ENCODE data around the gene PAPPA.

The PAPPA gene

DNA sequence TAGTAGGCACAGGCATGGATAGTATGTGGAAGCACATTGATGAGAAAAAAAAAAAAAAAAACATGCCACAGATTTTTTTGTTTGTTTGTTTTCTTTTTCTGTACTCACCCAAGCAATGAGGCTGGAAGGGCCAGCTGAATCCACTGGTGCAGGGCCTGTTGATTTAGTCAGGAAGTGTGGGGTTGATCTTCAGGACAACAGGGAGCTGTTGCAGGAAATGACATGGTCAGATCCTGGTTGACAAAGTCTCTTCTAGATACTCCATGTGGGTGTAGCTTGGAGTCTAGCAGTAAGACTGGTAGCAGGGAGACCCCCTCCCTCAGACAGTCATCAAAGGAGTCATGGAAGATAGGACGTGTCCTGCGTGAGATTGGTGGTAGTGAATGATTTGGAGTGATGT is 191.8 kb downstream of the PAPPA start:
- no peak for DNase-seq (ENCODE audit: low read depth)

DNA sequence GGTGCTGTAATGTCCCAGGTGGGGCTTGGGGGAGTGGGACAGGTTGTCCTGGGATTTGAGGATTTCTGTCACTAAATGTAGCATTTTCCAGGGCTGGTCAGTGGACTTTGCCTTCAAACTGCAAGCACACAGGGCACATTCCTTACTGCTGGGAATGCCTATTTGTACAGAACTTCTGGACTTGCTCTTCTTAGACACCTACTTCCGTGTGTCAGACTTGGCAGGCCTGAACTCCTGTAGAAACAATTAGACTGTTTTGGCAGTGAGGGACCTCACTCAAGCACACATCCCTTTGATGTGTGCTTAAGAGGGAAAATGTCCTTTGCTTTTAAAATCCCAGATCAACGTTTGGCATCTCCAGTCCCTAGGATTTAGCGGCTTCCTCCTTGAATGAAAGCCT is 192.2 kb downstream of the PAPPA start:
- no peak for DNase-seq (ENCODE audit: low read depth)

DNA sequence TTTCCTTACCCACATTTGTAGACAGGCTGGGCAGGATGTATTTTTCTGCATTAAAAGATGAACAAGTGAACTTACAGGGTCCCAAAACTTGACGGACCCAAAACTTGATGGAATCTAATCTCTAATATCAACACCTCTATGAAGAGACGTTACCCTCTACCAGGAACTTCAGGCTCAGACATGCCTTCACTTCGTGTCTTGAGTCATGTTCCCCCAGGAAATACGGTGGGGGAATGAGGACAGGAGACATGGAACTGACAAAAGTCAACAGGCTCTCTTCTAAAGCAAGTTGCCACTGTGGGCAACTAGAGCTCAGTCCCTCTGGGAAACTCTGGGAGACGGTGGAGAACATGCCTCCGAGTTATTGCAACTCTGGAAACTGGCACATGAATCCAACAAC is 196.1 kb downstream of the PAPPA start:
- DNase-seq (ENCODE audit: low read depth) = no peak

DNA sequence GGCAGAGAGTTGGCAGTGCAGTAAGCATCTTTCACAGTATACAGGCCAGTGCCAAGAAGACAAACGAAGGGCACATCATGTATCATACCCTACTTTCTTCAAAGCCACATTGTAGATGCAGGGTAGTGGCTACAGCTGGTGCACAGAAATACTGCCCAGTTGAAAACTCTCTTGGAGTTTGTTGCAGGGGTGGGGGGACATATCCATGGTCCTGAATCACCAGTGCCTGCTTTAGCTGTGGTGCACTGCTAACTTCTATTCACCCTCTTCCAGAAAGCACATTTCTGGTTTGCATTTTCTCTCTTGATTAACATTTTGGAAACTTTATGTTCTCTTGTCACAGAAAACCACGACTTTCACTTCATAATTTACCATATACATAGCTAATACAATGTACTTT is 196.6 kb downstream of the PAPPA start:
- no peak for DNase-seq (ENCODE audit: low read depth)

DNA sequence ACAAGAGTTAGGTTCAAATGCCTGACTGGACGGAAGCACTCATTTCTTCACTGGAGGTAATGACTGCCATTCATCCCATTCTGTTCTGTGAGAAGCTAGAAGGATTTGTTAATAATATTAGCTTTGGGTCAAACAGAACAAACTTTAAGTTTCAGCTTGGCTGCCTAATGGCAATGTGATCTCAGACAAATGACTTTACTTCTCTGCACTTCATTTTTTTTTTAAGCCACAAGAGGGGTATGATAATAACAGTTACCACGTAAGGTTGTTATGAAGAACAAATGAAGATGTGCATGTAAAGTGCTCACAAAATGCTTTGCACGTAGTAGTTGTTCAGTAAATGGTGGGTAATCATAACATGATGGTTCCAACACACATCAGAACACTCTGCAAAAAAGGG is 199.4 kb downstream of the PAPPA start:
- DNase-seq (ENCODE audit: low read depth) = no peak

DNA sequence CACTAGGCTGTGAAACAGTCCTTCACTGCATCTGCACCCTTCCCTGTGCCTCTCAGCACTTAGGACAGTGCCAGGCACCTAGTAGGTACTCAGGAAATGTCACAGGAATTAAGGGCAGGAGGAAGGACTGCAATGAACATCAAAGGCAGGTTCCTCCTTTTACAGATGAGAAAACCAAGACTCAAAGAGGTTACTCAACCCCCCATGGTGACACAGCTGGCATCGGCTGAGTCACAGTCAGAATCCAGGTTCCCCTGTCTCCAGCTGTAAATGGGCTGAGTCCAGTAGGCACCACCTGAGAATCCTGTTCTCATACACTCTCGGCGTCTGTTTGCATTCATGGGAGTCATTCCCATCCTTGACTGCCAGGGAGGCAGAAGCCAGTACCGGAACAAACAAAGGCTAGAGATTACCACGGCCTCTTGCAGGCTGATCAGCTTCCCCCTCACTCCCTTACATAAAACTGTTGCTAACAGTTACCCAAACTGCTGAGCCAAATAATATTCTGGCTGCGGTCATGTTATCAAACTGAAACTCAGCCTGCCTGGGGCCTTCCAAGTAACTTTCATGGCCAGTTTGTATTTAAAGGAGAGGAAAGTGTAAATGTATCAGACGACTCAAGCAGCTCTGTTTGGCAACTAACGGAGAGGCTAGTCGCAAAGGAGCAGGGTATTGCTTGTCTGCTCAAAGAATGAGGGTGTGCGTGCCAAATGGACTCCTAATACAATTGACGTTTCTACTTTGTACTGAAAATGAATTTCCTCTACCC is 201.7 kb downstream of the PAPPA start:
- DNase-seq (ENCODE audit: low read depth) = no peak

DNA sequence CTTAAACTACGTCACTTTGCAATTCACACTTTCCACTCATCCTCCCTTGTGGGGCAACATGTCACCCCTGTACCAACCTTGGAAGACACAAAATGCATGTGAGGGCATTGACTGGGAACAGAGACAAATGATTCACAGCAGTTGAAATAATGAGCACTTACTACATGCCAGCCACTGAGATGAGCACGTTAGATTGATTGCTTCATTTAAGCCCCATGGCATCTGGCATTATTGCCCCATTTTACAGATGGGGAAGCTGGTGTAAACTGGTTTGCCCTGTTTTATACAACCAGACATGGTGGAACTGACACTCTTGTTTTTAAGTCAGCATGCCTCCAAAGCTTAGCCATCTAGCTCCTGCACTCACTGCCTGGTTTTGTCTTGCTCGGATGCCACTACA is 204.7 kb downstream of the PAPPA start:
- no peak for DNase-seq (ENCODE audit: low read depth)

DNA sequence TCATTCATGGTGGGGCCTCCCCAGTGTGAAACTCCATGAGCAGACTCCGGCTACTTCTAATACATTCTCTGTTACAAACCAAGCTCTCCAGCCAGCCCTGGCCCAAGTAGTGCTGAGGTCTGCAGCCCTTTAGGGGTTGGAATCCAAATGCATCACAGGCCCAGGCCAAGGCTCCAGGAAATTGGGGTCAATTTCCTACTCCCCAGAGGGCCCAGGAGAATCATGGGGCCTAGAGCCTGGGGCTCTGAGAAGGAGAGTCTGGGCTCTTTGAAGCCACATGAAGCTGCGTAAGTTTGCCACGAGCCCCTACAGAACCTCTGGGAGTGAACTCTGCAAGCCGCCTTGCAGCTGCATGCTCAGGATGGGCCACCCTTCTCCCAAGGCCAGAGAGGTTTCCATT is 206.4 kb downstream of the PAPPA start:
- no peak for DNase-seq (ENCODE audit: low read depth)

DNA sequence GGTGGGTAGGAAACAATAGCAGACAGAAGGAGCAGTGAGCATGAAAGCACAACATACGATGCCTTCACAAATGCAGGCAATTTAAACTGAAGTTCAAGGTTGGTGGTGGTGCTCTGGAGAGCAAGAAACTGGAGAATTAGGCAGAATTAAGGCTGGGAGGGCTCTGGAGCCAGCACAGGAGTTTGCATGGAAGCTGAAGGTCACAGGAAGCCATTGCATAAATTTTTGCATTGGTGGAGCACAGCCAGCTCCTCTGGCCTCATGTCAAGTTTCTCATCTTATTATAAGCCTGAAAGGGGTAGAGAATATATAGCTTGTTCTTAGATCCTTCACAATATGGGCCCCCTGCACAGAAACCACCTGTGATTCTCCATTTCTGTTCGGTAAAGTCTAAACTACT is 207.4 kb downstream of the PAPPA start:
- DNase-seq (ENCODE audit: low read depth) = no peak

DNA sequence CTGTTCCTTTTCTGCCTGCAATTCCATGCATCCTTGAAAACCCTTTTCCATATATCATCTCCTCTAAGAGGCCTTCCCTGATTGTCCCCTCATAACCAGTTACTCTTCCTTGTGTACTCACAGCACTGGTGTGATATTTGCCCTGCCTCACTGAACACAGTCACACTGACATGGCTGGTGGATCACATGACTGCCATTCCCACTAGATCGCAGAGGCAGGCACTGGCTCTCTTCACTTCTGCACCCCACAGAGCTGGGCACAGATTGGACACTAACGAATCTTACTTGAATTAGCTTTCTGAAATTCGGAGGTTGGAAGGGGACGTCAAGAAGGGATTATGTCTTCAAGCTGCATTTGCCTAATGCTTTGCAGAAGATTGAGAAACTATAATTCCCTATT is 208.0 kb downstream of the PAPPA start:
- DNase-seq (ENCODE audit: low read depth) = no peak

DNA sequence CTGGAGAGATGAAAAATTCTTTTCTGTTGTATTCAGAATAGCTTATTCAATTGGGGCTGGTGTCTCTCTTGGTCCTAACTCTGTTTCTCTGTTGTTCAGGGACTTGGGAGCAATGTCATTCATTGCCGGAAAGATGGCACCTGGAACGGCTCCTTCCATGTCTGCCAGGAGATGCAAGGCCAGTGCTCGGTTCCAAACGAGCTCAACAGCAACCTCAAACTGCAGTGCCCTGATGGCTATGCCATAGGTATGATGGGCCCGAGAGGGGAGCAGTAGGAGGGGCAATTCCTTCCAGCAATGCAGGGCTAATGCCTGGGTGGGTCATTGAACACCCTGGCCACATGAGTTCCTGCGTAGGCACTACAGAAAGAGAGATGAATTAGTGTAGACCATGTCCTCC is 208.9 kb downstream of the PAPPA start:
- no peak for DNase-seq (ENCODE audit: low read depth)

DNA sequence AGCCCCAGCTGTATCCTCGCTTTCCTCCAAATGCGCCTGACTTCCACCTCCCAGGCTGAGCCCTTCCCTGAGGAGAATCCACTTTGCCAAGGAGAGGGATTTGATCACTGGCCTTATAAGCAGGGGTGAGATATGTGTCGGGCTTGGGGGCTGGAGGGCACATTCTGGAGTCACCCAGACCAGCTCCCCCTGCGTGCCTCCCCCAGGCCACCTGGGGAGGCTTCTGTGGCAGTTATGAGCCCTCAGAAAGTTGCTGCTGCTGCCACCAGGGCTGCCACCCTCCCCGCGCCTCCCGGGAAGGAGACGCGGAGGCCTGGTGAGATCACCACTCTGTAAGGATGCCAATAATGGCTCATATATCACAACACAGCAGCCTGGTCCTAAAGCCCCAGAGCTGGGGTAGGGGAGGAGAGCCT is 211.5 kb downstream of the PAPPA start:
- no peak for DNase-seq (ENCODE audit: low read depth)

DNA sequence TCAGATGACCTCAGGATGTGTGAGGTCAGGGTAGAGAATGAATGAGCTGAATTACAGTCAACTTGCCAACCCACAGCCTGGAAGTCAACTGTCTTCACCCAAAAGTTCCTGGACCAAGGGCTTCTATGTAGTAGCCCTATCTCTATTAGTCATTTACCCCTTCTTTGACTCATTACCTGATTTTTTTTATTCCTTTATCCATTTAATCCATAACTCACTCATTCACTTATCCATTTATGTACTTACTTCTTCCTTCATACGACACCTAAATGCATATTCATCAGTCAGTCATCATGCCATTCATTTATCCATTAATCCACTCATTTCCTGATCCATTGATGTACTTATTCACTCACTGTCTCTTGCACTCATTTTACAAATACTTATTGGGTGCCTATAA is 212.7 kb downstream of the PAPPA start:
- no peak for DNase-seq (ENCODE audit: low read depth)

DNA sequence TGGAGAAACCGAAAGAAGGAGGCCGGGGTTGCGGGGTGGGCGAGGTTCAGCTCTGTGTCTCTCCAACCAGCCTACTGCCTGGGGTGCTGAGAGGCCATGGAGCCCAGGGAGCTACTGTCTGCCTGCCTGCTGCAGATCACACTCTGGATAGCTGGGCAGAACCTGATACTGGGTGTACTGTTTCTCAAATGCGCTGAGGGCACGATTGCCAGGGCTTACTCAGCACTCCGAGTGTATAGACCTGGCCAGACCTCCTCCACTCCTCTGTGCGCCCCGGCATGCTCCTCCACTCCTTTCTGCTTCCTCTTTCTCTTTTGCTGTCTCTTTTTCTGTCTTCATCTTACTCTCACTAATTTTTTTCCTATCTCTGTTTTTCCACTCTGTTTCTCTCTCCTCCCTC is 215.1 kb downstream of the PAPPA start:
- DNase-seq (ENCODE audit: low read depth) = no peak

DNA sequence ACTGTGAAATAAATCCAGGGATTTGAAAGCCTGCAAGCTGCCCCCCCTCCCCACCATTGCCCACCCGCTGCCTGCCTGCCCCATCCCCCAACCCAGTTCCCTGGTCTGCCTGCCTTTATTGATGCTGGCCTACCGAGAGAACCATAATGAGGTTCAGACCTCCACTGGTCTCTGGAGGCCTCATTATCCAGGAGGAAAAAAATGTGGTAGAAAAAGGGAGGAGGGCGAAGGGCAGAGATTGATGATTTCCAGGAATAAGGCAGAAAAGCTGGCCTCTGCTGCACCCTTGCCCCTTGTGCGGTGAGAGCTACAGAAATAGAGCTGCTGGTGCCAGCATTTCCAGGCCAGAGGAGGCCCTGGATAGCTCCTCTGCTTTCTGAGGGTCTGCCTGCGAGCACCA is 216.1 kb downstream of the PAPPA start:
- DNase-seq (ENCODE audit: low read depth) = no peak

DNA sequence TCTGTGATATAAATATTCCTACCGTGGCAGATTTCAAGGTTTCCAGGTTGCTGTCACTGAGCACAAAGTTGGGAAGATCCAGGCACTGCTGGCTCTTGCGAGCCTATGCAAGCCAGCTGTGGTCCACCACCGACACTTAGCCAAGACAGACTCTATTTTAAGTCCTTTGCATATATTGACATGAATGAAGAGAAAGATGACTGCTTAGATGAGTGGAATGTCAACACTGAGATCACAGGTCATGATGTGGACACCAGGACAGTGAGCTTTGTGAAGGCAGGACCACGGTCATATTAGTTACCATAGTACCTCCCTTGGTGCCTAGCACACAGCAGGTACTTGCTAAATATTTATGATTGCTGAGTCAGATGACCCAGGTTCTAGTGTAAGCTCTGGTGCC is 217.0 kb downstream of the PAPPA start:
- DNase-seq (ENCODE audit: low read depth) = no peak

DNA sequence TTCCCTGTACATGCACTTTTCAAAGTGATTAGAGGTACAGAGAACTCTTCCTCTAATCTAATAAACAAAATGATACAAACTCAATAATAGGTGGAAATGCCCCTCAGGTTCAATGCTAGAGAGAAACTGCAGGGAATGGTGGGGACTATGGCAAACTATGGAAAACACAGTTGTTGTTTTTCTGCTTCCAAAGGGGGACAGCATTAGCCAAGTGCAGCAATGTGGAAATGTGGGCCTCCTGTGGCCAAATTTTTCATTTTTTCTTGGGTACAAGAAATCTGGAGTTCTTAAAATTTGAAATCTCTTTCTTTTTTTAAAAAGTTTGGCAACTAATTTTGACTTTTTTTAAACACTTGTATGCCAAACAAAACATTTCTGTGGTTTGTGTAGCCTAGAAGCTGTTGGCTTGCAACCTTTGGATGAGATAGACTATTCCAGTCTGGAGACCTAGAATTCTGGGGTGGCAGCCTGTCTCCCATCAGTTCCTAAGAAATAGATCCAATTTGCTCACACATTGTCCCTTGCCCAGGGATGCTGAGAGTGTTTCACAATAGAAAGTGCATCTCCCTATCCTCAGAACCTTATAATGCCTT is 218.6 kb downstream of the PAPPA start:
- no peak for DNase-seq (ENCODE audit: low read depth)

DNA sequence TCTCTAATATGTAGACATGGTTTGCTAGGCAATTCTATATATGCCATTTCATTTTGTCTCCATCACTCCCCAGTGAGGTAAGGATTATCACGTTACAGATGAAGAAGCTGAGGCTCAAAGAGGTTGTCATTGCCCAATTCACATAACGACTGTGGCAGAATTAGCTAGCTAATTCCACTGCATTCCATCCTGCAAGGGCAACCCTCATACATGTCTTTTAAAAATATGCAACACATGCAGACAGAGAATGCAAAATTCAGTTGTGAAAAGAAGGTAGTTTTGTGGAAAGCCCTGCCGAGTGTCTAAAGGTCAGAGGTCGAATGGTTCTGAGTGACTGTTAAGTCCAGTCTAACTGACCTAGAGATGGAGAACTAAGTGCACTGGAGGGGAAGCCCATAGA is 219.2 kb downstream of the PAPPA start:
- DNase-seq (ENCODE audit: low read depth) = no peak

DNA sequence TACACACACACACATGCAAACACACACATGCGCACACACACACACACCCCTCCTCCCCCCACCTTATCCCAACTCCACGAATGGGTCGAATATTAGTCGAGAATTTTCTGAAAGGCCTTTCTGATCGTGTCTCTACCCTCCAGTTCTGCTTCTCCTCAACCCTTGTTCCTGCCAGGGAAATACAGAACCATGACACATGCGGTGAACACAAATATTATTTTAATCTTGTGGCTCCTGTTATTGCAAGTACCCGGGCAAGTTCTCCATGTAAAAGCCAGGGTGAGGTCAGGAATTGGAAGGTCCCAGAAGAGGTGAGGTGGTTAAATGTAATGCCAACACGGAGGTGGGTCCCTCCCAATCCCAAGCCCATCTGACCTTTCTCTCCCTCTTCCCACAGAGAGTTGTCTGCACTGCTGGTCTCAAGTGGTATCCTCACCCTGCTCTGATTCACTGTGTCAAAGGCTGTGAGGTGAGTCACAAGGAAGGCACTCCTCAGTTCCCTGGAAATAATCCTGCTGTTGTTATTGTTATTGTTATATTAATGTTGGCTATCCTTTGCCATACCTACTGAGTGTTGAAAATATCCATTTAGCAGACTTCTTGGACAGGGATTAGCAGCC is 223.7 kb downstream of the PAPPA start:
- no peak for DNase-seq (ENCODE audit: low read depth)

DNA sequence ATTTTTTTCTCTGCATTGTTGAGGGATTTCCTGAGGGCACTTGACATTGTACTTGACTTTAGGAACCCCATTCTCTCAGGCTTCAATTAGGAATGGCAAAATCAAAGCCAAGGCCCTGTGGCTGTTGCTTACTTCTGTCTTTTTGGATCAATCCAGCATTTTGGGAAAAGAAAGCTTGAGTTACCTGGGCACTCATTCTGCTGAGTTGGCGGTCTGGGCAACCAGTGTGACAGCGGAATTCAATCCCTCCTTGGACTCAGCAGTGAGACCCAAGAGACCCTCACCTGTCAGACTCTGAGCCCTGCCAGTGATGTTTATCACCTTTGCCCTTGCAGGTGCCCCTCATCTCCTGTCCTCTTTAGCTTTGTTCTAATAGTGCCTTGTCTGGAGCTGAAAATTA is 225.3 kb downstream of the PAPPA start:
- no peak for DNase-seq (ENCODE audit: low read depth)

DNA sequence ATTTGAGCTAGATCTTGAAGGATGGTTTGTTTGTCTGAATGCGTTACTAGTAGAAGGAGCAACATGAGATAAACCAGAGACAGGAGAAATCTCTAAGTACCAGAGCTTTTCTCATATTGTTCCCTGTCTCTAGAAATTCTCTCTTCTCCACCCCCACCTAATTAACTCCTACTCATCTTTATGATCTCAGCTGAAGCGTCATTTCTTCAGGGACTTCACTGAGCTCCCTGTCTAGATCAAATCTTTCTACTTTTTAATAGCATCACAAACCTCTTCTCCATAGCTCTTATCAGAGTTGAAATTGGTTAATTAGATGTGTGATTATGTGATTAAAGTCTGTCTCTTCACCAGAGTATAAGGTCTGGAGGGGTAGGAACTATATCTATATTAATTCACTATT is 226.2 kb downstream of the PAPPA start:
- no peak for DNase-seq (ENCODE audit: low read depth)

DNA sequence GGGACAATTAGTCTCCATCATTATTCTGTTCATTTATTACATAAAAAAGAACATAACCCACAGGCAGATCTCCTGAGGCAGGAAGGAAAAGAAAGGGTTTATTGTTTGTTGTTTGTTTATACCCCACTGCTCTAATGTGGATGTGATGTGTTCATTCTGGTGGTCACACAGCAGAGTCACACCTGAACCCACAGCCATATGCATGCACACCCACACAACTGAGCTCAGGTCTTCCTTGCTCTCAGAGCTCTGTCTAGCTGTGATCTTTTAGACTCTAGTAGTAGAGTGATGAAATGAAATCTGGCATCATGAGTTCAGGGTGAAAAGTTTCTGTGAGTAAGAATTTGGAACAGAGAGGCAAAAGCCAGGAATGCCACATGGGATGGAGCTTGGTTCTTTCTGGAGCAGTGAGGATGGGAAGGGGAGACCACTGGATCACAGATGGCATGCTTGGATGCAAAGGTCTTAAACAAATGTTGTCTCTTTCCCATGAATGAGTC is 227.0 kb downstream of the PAPPA start:
- DNase-seq (ENCODE audit: low read depth) = no peak

DNA sequence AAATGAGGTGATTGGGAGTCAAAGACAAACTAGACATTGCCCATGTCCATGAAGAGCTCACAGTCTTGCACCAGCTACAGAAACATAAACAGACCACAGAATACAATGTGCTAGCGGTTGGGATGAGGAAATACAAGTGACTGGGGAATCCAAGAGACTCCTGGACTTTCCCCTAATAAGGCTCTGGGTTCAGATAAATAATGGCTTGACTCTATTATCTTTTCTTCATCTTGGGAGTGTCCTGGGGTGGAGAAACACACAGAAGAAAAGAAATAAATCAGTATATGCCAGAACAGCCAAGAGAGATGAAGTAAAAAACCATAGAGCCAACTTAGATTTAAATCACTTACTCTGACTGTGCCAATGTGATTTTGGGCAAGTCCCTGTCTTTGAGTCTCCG is 227.8 kb downstream of the PAPPA start:
- DNase-seq (ENCODE audit: low read depth) = no peak

DNA sequence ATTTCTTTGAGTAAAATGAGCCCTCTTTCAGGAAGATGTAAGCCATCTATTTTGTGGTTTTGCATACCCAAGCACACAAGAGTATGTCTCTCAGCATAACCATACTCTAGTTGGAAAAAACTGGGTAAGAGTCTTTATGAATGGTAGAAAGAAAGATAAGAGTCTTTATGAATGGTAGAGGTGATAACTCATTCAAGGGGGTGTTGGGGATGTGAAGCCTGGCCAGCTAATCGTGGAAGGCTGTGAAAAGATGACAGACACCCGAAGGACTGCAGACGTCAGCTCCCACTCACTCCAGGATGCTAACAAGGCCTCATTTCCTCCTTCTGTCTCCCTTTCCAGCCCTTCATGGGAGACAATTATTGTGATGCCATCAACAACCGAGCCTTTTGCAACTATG is 228.5 kb downstream of the PAPPA start:
- no peak for DNase-seq (ENCODE audit: low read depth)

All from activated T-cell treated with anti-CD3 and anti-CD28 coated beads for 1 hour (primary cell).